Endodermal cell (in vitro differentiated cells): ENCODE measurements around the gene ANKRD66. TPM values are rescaled to one million over a fixed set of nuclear protein-coding genes. Genes with fewer than 3 reads are reported as not detected.

ENCODE experiments used
- DNase-seq: peaks from one replicate; pipeline ENCODE4 v3.0.0-alpha.2; 2017
- H3K27ac ChIP-seq: 2 replicates; pipeline ENCODE4 v1.5.1; 2013; ENCODE audit warnings: mild to moderate bottlenecking, low read depth, low read length, moderate library complexity
- H3K27me3 ChIP-seq: 2 replicates; pipeline ENCODE4 v1.6.1; 2013; ENCODE audit warnings: mild to moderate bottlenecking, low read length, moderate library complexity; ENCODE audit not compliant: insufficient read depth, control insufficient read depth, poor library complexity, severe bottlenecking
- H3K36me3 ChIP-seq: 2 replicates; pipeline ENCODE4 v1.7.0; 2013; ENCODE audit warnings: mild to moderate bottlenecking, low read length, moderate library complexity; ENCODE audit not compliant: control insufficient read depth, insufficient read depth
- H3K4me1 ChIP-seq: one replicate; pipeline ENCODE4 v1.7.0; 2013; ENCODE audit warnings: low read length; ENCODE audit not compliant: control insufficient read depth, insufficient read depth
- H3K4me3 ChIP-seq: 2 replicates; pipeline ENCODE4 v1.5.1; 2013; ENCODE audit warnings: mild to moderate bottlenecking, low read length, moderate library complexity
- H3K9ac ChIP-seq: 2 replicates; pipeline ENCODE4 v1.6.1; 2013; ENCODE audit warnings: mild to moderate bottlenecking, low read length, moderate library complexity; ENCODE audit not compliant: poor library complexity, severe bottlenecking; ENCODE audit errors: extremely low read depth
- H3K9me3 ChIP-seq: 2 replicates; pipeline ENCODE4 v1.6.1; 2013; ENCODE audit warnings: mild to moderate bottlenecking, low read length, moderate library complexity; ENCODE audit not compliant: control insufficient read depth
- H3K27ac Mint-ChIP-seq: 2 replicates; pipeline ENCODE4 v1.8.0; 2020; ENCODE audit warnings: mixed read lengths
- H3K27me3 Mint-ChIP-seq: 2 replicates; pipeline ENCODE4 v1.8.0; 2021; ENCODE audit warnings: mild to moderate bottlenecking, mixed read lengths; ENCODE audit not compliant: insufficient read depth
- H3K36me3 Mint-ChIP-seq: 2 replicates; pipeline ENCODE4 v1.8.0; 2020; ENCODE audit warnings: low read depth, mixed read lengths
- H3K4me1 Mint-ChIP-seq: 2 replicates; pipeline ENCODE4 v1.8.0; 2020; ENCODE audit warnings: mixed read lengths
- H3K4me3 Mint-ChIP-seq: 2 replicates; pipeline ENCODE4 v1.8.0; 2020; ENCODE audit warnings: mild to moderate bottlenecking, moderate library complexity, mixed read lengths
- H3K9me3 Mint-ChIP-seq: 2 replicates; pipeline ENCODE4 v1.8.0; 2020; ENCODE audit warnings: mild to moderate bottlenecking, mixed read lengths
- CTCF ChIP-seq: fragments of 200-600 bp; sonication (generic); conservative IDR thresholded peaks from 2 replicates; pipeline ENCODE4 v1.5.0; 2021; ENCODE audit warnings: antibody characterized with exemption, mild to moderate bottlenecking
- WGBS, 2 experiments: methylation state at CpG; one replicate each; pipeline versions ENCODE4 v1.1.5 to v1.1.7; 2013; ENCODE audit warnings: missing lambda C conversion rate in 2 of 2, mixed read lengths in 1 of 2; ENCODE audit not compliant: insufficient coverage in 1 of 2, insufficient read length in 1 of 2; 5-methylcytosine and 5-hydroxymethylcytosine counted together
- total RNA-seq, 2 donors: library from RNA; stranded (reverse); fragmentation: NEBNext Ultra II Directional in 1 of 2; extraction: Animal tissue kit (Norgen Biotek cat#: 25700) in 1 of 2; gene quantifications; 2 replicates in 1 of 2; 3 replicates in 1 of 2; pipeline ENCODE4 v1.2.1, GENCODE V29; 2021

Gene ANKRD66
- total RNA-seq, 2 donors from 2014 or later, result not detected

DNA sequence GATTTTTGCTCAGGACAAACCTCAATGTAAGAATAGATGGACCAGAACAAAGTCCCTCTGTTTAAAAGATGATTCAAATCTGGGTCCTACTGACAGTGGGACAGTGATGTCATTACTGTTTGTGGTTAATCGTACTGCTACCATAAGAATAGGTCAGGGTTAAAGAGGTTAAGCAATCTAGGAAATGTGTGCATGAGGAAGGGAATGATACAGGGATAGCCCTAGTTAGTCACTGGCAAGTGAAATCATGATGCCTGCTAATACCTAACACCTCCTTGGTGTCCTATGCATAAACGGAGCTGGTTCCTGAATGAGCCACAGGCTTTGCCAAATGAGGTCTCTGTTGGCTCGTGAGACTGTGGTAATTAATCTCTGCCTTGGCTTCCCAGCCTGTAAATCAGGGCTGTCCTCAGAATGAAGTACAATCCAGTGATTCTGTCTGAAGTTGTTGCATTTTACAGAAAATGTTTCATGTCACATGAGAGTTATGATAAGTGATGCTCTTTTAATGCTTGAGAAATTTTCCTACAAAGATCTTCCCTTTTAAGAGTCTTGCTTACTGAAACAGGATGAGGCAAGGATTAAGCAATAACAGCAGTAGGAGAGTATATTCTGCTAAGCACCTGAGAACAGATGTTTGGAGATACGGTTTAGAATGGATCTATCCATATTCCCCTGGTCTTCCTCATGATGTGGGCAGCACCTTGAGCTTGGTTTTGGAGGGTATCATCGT lies 50.3 kb downstream of the ANKRD66 start:
- Mint-ChIP-seq H3K27me3 (peaks cover 3% of the 10 kb centered on the region), H3K27ac (no peak overlapping the region), H3K9me3 (no peaks in the 10 kb centered on the region), H3K4me3 (no peak overlapping the region), H3K36me3 (no peaks in the 10 kb centered on the region), H3K4me1 (no peaks in the 10 kb centered on the region)
- 74 to 86% methylated on average over 4 to 5 of the region's 5 CpGs for WGBS, 2 experiments
- Histone ChIP-seq H3K27ac (no peak overlapping the region), H3K27me3 (peaks cover 5% of the 10 kb centered on the region), H3K9me3 (no peaks in the 10 kb centered on the region), H3K9ac (no peak overlapping the region), H3K4me3 (no peak overlapping the region), H3K36me3 (no peaks in the 10 kb centered on the region), H3K4me1 (no peaks in the 10 kb centered on the region)
- DNase-seq, result no peak
- no peak for TF ChIP-seq CTCF

DNA sequence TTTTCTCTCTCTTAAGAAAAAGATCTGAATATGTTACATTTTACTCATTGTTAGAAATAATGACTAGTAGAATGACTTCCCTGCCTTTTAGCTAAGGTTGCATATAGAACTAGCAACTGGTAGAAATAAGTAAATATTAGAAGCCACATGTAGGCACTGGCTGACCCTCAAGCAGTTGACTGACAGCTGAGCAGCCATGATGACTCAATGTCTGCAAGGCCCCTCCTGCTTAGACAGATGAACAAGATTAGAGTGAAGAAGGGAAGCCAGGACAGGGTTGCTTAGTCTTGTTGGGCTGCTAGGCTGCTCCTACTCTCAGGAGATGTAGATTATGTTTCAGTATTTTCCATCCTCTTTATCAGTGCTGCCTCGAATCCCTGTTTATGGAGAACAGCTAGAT lies 52.9 kb downstream of the ANKRD66 start:
- H3K4me1 ChIP-seq, result no peaks in the 10 kb centered on the region
- H3K4me3 ChIP-seq, result no peak overlapping the region
- H3K9ac ChIP-seq, result no peak overlapping the region
- TF ChIP-seq CTCF, result no peak
- no peak for DNase-seq
- 72 to 100% methylated on average over 1 of the region's 1 CpG for WGBS, 2 experiments
- no peaks in the 10 kb centered on the region for H3K36me3 ChIP-seq
- Mint-ChIP-seq H3K36me3 (no peaks in the 10 kb centered on the region), H3K27me3 (peaks cover 3% of the 10 kb centered on the region), H3K27ac (no peak overlapping the region), H3K4me3 (no peak overlapping the region), H3K4me1 (no peaks in the 10 kb centered on the region), H3K9me3 (no peaks in the 10 kb centered on the region)
- H3K27ac ChIP-seq, result no peak overlapping the region
- peaks cover 5% of the 10 kb centered on the region for H3K27me3 ChIP-seq
- no peaks in the 10 kb centered on the region for H3K9me3 ChIP-seq

- H3K4me1 Mint-ChIP-seq, result no peaks in the 10 kb centered on the region
- no peaks in the 10 kb centered on the region for H3K4me1 ChIP-seq
- DNase-seq, result no peak
- H3K9ac ChIP-seq, result no peak overlapping the region
- H3K4me3 ChIP-seq, result no peak overlapping the region
- H3K9me3 Mint-ChIP-seq, result peaks cover 8% of the 10 kb centered on the region
- no peak overlapping the region for H3K4me3 Mint-ChIP-seq
- no peak overlapping the region for H3K27ac ChIP-seq
- H3K27me3 ChIP-seq, result no peaks in the 10 kb centered on the region
- no peak overlapping the region for H3K27ac Mint-ChIP-seq
- H3K36me3 ChIP-seq, result no peaks in the 10 kb centered on the region
- TF ChIP-seq CTCF, result no peak
- H3K36me3 Mint-ChIP-seq, result no peaks in the 10 kb centered on the region
- WGBS, 2 experiments, result 86 to 100% methylated on average over 1 of the region's 1 CpG
- H3K9me3 ChIP-seq, result no peaks in the 10 kb centered on the region
- H3K27me3 Mint-ChIP-seq, result peaks cover 6% of the 10 kb centered on the region
Observed at GRCh38 chr6:46808806-46809205, 62.1 kb downstream of the ANKRD66 start.

Other genes with a start within 250 kb of the ANKRD66 start
- 1 to 10 TPM; 1.8 to 3.8 TPM for gene CYP39A1, start 94.1 kb upstream of the ANKRD66 start, total RNA-seq
- 10 to 100 TPM; 12.8 to 18.1 TPM for gene SLC25A27, start 94.0 kb upstream of the ANKRD66 start, total RNA-seq
- under 1 TPM; 0.09 to 0.20 TPM for gene TDRD6, start 59.0 kb upstream of the ANKRD66 start, total RNA-seq
- 1 to 10 TPM; 1.1 to 3.2 TPM for gene PLA2G7, start 11.6 kb upstream of the ANKRD66 start, total RNA-seq
- not detected for gene MEP1A, start 46.5 kb downstream of the ANKRD66 start, total RNA-seq
- gene ADGRF5, start 175.0 kb downstream of the ANKRD66 start, total RNA-seq, result not detected